Body of pancreas (tissue), 4 donors: Measurements from ENCODE around the gene BLOC1S1. TPM values are rescaled to one million over a fixed set of nuclear protein-coding genes. Genes with fewer than 3 reads are reported as not detected.

Experiments used
- ATAC-seq: fragments of 150-250 bp; one replicate; pipeline ENCODE4 v1.9.1; 2016
- DNase-seq, 4 donors: peaks; one replicate each; pipeline ENCODE4 v3.0.0-alpha.2; 2019
- H3K27ac ChIP-seq, 4 donors: fragments of 200-600 bp; sonication (generic); 1 replicate in 3 of 4; 2 replicates in 1 of 4; pipeline versions ENCODE4 v1.5.1 to v1.6.1; 2016 to 2019; ENCODE audit warnings: mild to moderate bottlenecking in 1 of 4, mixed read lengths in 1 of 4, moderate library complexity in 1 of 4
- H3K27me3 ChIP-seq, 2 donors: fragments of 200-600 bp; sonication (generic); one replicate each; pipeline ENCODE4 v1.6.0; 2016; ENCODE audit warnings: mild to moderate bottlenecking in 1 of 2
- H3K36me3 ChIP-seq, 2 donors: fragments of 200-600 bp; sonication (generic); replicated peaks in 1 of 2; 2 replicates each; pipeline ENCODE4 v1.5.1; 2016; ENCODE audit warnings: low read depth in 2 of 2; ENCODE audit not compliant: insufficient read depth in 1 of 2
- H3K4me1 ChIP-seq: fragments of 200-600 bp; sonication (generic); one replicate; pipeline ENCODE4 v1.6.0; 2016
- H3K4me3 ChIP-seq, 2 donors: fragments of 200-600 bp; sonication (generic); 1 replicate in 1 of 2; 2 replicates in 1 of 2; pipeline ENCODE4 v1.5.1; 2016 to 2019
- H3K9me3 ChIP-seq, 3 donors: fragments of 200-600 bp; sonication (generic); 1 replicate in 2 of 3; 2 replicates in 1 of 3; pipeline ENCODE4 v1.5.1; 2016
- POLR2A ChIP-seq, 3 donors: fragments of 450-650 bp; IDR thresholded peaks; one replicate each; pipeline ENCODE4 v1.6.1; 2016; ENCODE audit warnings: antibody characterized with exemption in 3 of 3, mild to moderate bottlenecking in 2 of 3
- whole genome bisulfite sequencing, 2 donors: methylation state at CpG; one replicate each; pipeline ENCODE4 v1.1.5; 2017; 5-methylcytosine and 5-hydroxymethylcytosine counted together
- intact Hi-C: fragments of 100-400 bp; cut with DNase I; formaldehyde crosslinking; loops from one replicate; pipeline ENCODE4 v1.15.1; 2023
- total RNA-seq, 2 donors: library from RNA; depleted of rRNA; stranded (reverse); fragments of >200 nt; gene quantifications; one replicate each; pipeline ENCODE4 v1.1.0, GENCODE V29; 2016
- TF ChIP-seq, protein P1 (sequence below), 7 experiments: fragments of 450-650 bp in 4 of 7; fragments of 200-600 bp in 3 of 7; sonication (generic) in 3 of 7; IDR thresholded peaks; one replicate each; pipeline ENCODE4 v1.5.1; 2016 to 2019; ENCODE audit warnings: antibody characterized with exemption in 7 of 7

Gene BLOC1S1
- total RNA-seq, 2 donors from 2014 or later, result 86.1 to 105 TPM

DNA sequence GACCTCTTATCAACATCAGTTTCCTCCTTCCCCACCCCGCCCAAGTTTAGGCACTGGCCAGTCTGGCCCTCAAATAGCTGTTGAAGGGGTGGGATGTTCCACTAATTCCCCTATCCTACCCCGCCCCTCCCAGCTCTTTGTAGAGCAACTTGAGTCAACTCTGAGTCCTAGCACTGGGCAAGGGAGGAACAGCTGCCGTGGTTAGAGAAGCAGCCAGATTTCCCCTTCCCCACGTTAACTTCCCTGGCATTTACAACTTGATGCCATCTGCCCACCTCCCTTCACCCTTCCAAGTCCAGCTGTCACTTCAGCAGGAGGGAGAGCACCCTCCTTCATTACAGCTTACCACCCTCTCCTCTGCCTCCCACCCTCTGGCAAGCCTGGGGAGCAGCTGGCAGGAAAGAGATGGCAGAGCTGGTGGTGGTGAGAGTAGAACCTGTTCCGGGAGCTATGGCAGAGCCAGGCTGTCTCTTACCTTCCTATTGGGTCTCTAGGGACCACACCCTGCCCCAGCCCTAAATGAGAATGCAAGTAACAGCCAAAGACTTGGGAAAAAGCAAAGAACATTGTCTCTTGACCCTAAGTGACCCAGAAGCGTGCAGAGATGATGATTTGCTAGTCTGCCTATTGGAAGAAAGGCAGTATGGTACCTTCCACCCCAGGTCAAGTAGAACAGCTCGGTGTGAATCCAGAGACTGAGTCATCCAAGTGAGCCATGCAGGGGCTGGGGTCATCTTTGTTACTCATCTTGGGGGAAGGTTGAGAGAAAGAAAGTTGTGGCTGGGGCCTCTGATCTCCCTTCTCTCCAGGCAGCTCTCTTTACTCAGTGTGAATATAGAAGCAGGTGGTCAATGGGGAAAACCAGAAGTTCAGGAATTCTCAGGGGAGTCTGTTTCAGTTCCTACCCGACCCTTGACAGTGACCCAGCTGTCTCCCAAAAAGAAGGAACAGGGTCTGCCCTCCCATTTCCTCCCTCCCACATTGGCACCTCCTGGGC lies 1.5 kb downstream of the BLOC1S1 start:
- Histone ChIP-seq H3K4me1 (peaks cover 62% of the 10 kb centered on the region), H3K36me3 (no peaks in the 10 kb centered on the region), H3K27me3 (no peaks in the 10 kb centered on the region), H3K27ac (peak overlapping the region; percentile 77 to 94 (median 85)), H3K9me3 (no peaks in the 10 kb centered on the region), H3K4me3 (no peak overlapping the region)
- DNase-seq (no peak), ATAC-seq (no peak)
- no peak for TF ChIP-seq POLR2A (IDR thresholded peaks at IDR 0.05)
- TF ChIP-seq, protein P1, sequence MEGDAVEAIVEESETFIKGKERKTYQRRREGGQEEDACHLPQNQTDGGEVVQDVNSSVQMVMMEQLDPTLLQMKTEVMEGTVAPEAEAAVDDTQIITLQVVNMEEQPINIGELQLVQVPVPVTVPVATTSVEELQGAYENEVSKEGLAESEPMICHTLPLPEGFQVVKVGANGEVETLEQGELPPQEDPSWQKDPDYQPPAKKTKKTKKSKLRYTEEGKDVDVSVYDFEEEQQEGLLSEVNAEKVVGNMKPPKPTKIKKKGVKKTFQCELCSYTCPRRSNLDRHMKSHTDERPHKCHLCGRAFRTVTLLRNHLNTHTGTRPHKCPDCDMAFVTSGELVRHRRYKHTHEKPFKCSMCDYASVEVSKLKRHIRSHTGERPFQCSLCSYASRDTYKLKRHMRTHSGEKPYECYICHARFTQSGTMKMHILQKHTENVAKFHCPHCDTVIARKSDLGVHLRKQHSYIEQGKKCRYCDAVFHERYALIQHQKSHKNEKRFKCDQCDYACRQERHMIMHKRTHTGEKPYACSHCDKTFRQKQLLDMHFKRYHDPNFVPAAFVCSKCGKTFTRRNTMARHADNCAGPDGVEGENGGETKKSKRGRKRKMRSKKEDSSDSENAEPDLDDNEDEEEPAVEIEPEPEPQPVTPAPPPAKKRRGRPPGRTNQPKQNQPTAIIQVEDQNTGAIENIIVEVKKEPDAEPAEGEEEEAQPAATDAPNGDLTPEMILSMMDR (IDR thresholded peaks at IDR 0.05), result no peak
- intact Hi-C loops, result no loop called here
- 43 to 52% methylated on average over 8 of the region's 8 CpGs for WGBS, 2 donors

DNA sequence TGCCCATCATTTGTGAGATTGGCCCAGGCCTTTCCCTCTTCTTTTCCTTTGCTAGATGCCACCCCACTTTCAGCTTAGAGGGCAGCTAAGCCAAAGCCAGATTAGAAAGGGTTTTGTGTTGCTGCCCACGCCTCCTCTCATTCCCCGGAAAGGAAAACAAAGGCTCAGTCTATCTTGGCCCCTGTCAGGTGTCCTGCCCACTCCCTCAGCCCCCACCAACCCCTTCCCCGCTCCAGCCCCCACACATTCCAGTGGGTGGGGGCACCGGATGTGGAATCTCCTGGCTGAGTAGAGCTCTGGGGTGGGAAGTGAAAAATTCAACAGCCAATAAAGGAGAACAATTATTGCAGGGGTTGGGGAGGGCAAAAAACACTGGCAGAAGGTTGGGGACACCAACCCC lies 2.2 kb downstream of the BLOC1S1 start:
- Histone ChIP-seq H3K9me3 (no peaks in the 10 kb centered on the region), H3K27ac (peak overlapping the region in 2 of 4 donors; percentile 93 to 94), H3K27me3 (no peaks in the 10 kb centered on the region), H3K4me3 (no peak overlapping the region), H3K4me1 (peaks cover 62% of the 10 kb centered on the region), H3K36me3 (no peaks in the 10 kb centered on the region)
- intact Hi-C loops, result no loop called here
- no peak for ATAC-seq
- no peak for DNase-seq
- WGBS, 2 donors, result 15 to 22% methylated on average over 4 of the region's 4 CpGs
- TF ChIP-seq, protein P1 (IDR thresholded peaks at IDR 0.05), result no peak
- TF ChIP-seq POLR2A (IDR thresholded peaks at IDR 0.05), result no peak

DNA sequence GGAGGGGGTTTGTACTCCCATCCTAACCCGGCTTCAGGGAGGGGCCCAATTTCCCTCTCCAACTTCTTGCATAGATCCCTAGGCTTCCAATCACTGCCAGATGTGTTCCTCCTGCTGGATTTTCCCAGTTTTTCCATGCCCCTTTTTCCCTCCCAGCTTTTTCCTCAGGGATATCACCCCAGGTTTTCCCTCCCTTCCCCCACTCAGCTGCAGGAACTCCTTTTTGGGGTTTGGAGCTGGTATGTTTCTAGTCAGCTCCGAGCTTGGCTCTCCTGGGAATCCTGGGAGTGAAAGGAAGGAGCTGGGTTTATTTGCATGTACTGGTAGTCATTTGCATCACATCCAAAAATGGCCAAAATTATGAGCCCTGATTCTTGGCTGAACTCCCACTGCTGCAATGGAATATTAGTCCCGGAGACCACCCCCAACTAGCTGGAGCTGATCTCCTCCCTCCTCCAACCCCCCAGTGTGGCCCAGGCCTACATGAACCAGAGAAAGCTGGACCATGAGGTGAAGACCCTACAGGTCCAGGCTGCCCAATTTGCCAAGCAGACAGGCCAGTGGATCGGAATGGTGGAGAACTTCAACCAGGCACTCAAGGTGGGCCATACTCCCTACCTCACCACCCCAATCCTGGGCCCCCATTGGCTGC lies 2.9 kb downstream of the BLOC1S1 start:
- DNase-seq (no peak), ATAC-seq (no peak)
- Histone ChIP-seq H3K36me3 (no peaks in the 10 kb centered on the region), H3K27me3 (no peaks in the 10 kb centered on the region), H3K4me1 (peaks cover 69% of the 10 kb centered on the region), H3K4me3 (no peak overlapping the region), H3K9me3 (no peaks in the 10 kb centered on the region), H3K27ac (peak overlapping the region; percentile 70 to 94 (median 84))
- 66 to 68% methylated on average over 4 of the region's 4 CpGs for WGBS, 2 donors
- TF ChIP-seq, protein P1 (IDR thresholded peaks at IDR 0.05), result no peak
- TF ChIP-seq POLR2A (IDR thresholded peaks at IDR 0.05), result no peak
- intact Hi-C loops, result no loop called here

DNA sequence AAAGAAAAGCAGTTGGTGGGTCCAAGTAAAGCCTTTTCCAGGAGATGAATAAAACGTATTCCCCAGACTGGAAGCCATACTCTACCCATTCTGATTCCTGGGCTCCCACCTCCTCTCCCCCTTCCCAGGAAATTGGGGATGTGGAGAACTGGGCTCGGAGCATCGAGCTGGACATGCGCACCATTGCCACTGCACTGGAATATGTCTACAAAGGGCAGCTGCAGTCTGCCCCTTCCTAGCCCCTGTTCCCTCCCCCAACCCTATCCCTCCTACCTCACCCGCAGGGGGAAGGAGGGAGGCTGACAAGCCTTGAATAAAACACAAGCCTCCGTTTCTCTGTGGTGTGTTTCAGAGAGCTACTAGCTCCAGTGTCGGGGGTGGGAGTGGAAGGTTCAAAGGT lies 3.5 kb downstream of the BLOC1S1 start:
- 69 to 75% methylated on average over 7 of the region's 7 CpGs for WGBS, 2 donors
- Histone ChIP-seq H3K27ac (peak overlapping the region; percentile 64 to 94 (median 72)), H3K4me1 (peaks cover 75% of the 10 kb centered on the region)

More for the DNA sequence above, 3.5 kb downstream of the BLOC1S1 start:
- TF ChIP-seq POLR2A (IDR thresholded peaks at IDR 0.05), result no peak
- TF ChIP-seq, protein P1 (IDR thresholded peaks at IDR 0.05), result no peak
- no peaks in the 10 kb centered on the region for H3K27me3 ChIP-seq
- intact Hi-C loops, result no loop called here
- DNase-seq (no peak), ATAC-seq (no peak)
- H3K4me3 ChIP-seq, result no peak overlapping the region
- H3K36me3 ChIP-seq, result no peaks in the 10 kb centered on the region
- no peaks in the 10 kb centered on the region for H3K9me3 ChIP-seq
